Urothelium cell line (cell line): ENCODE results near the gene PACC1.

Source experiments
- DNase-seq: peaks from one replicate; pipeline ENCODE4 v3.0.0; 2011; ENCODE audit warnings: low spot score, mixed read lengths
- FAIRE-seq: peaks from 2 replicates; lab custom pipeline; 2011; peaks lifted over from hg19 to GRCh38; lab: Jason Lieb, UNC

Gene PACC1

GRCh38 chr1:212438831-212439237 lies 24.1 kb upstream of the PACC1 start:
- no peak for DNase-seq
- no peak for FAIRE-seq

DNA sequence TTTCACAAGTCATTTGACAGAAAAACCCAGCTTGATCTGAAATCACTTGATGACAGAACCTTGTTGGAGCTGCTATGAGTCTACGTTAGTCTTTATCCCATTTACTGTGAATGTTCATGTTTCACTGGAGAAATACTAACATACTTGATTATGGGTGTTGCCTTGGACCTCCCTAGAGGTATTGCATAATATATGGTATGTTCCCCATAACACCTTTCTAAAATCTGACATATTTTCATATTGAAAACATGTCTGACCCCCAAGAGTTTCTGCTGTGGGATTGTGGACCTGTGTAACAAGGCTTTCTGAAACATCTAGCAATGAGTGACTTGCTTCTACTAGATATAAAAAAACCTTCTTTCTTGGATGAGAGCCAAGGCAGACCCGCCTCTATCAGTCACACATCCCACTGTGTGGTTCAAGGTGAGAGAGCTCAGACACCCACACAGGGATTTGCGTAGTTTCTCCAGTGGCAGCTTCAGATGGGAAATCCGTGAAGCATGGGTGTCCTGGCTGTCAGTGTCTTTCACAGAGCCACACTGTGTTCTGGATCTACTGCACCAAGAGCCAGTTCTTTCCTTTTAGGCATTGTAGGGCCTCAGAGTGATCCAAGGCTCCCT lies 22.6 kb upstream of the PACC1 start:
- FAIRE-seq (no peak), DNase-seq (no peak)

GRCh38 chr1:212434992-212435391 lies 20.3 kb upstream of the PACC1 start:
- FAIRE-seq, result no peak
- DNase-seq, result no peak

DNA sequence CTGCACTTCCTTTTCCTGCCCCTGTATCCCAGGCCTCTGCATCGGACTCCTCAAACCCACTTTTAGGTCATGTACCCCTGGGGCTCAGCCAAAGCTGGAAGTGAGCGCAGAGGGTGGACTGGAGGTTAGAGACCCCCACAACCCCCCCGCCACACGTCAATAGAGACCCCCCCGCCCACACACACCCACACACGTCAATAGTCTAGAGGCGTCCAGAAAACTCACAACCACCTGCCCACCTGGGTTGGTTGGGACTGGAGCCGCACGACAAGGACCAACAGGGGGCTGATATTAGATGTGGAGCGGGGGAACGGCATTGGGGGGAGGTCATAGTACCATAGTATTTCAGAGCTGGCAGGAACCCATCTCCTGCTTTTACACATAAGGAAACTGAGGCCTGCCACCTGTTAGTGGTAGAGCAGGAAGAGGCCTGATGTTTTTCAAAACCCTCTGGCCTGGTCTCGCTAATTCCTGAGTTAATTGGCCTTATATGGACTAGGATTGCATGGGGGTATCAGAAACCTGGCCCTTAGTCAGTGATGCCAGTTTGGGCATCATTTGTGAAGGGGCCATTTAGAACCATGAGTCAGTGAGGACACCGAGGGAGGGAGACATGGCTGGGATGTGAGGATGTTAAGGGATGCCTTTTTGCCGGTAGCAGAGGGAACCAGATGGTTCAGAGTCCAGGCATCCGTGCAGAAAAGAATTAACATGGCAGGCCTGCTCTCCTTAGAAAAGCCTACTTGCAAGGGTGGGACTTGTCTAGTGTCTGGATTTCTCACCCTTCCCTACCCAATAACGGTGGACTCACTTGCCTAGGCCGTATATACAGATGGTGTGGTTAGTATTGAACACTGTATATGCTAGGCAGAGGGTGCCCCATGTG lies 19.1 kb upstream of the PACC1 start:
- FAIRE-seq, result no peak
- no peak for DNase-seq

DNA sequence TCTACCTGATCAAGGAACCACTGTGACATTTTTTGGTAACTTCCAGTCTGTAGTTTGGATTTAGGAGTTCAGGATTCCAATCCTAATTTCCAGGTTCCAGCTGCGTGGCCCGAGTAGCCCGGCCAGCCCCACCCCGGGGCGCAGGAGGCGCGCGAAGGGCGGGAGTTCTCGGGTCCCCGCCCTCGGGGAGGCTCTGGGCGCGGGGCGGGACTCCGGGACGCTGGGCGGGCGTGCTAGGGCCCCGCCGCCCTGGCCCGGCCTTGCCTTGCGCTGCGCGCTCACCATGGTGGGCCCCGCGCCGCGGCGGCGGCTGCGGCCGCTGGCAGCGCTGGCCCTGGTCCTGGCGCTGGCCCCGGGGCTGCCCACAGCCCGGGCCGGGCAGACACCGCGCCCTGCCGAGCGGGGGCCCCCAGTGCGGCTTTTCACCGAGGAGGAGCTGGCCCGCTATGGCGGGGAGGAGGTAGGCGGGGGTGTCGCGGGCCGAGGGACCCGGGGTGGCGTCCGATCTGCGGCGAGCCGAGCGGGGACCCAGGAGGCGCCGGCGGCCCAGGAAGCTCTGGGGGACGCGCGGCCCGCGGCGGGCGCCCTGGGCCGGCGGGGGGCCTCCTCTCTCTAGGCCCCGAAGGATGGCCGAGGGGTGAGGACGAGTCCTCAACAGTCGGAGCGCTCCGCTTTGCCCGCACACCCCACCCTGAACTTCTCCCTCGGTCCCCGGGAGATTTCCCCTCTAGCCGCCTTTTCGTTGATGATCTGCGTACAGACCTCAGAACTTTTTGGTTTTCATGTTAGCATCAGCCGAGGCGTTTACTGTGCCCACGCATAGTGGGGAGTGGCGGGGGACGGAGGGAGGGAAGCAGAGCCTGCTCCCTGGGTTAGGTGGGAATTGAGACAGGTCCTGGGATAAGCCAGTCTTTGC lies 18.2 kb upstream of the PACC1 start, which contains the start of gene NENF:
TSS of gene NENF (plus strand) at position 260 of the 916 bp plus-strand sequence. CDS start at position 284, 24 bp downstream.
- DNase-seq (peak; percentile 98), FAIRE-seq (no peak)

GRCh38 chr1:212432272-212432660 lies 17.6 kb upstream of the PACC1 start:
- DNase-seq, result no peak
- FAIRE-seq, result no peak

DNA sequence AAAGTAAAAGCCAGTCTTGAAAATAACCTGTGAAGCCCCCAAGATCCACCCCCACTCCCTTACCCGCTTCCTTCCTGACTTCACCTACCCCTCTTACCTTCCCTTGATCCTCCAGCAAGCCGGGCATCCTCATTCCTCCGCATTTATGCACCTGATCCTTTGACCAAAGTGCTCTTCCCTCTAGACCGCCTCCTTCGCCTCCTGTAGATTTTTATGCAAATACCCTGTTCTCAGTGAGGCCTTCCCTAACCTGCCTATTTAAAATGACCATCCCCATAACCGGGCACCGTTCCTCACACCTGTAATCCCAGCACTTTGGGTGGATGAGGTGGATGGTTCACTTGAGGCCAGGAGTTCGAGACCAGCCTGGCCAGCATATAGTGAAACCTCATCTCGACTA lies 17.0 kb upstream of the PACC1 start:
- DNase-seq (no peak), FAIRE-seq (no peak)

- FAIRE-seq, result no peak
- DNase-seq, result no peak
Measured at GRCh38 chr1:212430955-212431394, 16.3 kb upstream of the PACC1 start.

GRCh38 chr1:212430416-212430815 lies 15.7 kb upstream of the PACC1 start:
- FAIRE-seq, result no peak

DNA sequence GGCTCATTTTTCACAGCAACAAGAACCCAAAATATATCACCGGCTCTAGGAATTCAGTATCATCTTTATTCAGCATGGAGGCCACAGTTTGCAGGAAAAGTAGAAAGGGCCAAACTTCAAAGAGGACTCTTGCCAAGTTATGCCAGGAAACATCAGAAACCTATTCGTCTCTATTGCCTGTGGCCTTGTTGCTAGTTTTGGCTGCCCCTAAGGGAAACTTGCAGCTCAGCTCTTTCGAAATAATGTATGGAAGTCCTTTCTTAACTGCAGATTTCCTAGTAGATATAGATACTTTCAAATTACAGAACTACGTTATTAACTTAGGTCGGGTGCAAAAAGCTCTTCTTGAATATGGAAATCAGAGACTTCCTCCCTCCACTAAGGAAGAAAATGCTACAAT lies 13.8 kb upstream of the PACC1 start:
- FAIRE-seq (no peak), DNase-seq (no peak)

More at GRCh38 chr1:212430416-212430815, 15.7 kb upstream of the PACC1 start:
- no peak for DNase-seq

DNA sequence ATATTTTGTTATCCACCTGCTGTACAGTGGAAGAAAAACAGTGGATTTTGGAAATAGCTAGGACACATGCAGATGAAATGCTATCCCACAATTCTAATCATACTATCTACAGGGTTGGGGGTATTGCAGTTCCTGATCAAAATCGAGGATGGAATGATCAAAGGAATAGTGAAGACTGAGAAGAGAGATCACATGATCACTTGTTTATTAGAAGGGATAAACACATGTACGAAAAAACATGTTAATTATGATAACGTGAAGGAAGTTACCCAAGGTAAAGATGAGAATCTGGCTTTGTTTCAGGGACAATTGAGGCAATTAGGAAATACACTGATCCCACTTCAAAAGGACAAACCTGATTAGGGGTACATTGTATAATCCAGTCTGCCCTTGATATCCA lies 9.2 kb upstream of the PACC1 start:
- FAIRE-seq, result no peak

DNA sequence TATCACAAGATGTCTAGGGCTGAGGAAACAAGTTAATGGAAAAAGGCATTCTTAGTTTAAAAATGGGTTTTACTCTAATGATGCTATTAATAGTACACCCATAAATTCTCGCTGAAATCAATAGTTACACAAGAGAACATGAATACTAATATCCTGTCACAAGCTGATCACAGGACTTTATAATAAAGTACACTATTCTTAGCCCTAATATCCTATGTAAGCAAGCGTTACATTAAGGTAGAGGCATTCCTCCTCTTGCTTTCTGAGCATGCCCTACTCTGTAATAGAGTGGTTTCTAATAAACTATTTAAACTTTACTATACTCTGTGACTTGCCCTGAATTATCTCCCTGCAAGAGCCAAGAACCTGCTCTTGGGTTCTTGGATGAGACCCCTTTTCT lies 6.5 kb upstream of the PACC1 start:
- DNase-seq (no peak), FAIRE-seq (no peak)

More for the DNA sequence above, 9.2 kb upstream of the PACC1 start:
- no peak for DNase-seq

DNA sequence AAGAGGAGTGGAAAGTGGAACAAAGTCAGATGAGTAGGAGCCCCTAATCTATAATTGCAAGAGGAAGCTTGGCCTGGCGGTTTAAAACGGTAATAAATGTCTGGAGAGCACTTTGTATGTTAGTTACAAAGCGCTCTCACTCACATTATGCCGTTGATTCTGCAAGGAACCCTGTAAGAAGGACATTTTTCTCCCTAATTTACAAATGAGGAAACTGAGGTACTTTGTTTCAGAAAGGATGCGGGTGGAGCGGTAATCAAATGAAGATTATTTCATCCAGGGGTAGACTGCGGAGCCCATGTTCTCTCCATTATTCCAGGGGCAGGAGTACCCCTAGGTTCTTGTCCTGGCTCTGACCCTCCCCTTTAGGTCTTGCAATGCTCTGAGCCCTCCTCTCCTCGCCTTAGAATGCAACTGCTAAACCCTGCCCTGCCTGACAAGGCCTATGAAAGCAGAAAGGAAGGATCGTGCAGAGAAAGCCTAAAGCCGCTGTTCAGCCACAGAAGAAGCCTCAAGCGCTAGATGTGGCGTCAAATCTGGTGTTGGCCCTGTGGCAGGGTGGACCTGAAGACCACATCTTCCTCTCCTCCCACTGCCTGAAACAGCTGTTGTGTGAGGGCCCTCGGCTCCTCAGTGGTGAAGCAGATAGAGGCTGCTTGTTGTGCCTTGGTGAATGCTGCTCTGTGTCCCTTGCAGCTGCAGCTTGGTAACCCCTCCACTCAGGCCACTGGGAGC lies 588 bp upstream of the PACC1 start:
- DNase-seq, result no peak
- FAIRE-seq, result no peak

DNA sequence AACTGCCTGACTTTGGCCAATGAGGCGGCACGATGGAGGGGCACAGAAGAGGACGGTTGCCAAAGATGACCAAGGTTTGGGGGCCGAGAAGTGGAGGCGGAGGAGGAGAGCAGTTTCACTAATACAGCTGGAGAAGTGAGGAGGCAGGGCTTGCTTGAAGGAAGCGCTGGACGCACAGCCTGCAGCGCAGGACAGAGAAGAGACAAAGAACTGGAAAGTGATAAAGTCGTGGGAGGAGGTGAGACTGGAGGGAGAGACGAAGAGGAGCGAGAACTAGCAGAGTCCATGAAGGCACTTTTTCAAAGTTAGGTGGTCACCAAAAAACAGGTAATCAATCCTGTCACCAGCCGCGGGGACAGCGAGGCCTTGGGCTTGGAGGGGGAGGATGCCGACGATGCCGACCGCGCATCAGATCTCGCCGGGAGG lies 771 bp downstream of the PACC1 start:
- FAIRE-seq (no peak), DNase-seq (peak; percentile 56)

DNA sequence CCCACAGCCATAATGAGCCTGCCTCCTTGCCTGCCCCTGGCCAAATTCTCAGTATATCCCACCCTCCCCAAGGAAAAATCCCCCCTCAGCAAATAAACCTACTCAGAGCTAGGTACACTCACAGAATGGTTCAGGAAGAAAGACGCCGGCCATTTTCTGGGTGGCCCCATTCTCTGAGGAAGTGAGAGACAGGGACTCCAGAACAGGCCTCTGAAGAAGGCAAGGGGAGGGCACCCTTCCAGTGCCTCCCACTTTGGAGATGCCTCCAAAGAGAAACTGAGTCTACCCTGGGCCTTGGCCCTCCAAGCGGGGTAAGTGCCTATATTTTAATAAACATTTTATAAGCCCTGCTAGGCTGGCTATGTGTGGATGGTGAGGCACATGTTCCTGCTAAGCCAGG lies 2.3 kb downstream of the PACC1 start:
- DNase-seq (no peak), FAIRE-seq (no peak)

DNA sequence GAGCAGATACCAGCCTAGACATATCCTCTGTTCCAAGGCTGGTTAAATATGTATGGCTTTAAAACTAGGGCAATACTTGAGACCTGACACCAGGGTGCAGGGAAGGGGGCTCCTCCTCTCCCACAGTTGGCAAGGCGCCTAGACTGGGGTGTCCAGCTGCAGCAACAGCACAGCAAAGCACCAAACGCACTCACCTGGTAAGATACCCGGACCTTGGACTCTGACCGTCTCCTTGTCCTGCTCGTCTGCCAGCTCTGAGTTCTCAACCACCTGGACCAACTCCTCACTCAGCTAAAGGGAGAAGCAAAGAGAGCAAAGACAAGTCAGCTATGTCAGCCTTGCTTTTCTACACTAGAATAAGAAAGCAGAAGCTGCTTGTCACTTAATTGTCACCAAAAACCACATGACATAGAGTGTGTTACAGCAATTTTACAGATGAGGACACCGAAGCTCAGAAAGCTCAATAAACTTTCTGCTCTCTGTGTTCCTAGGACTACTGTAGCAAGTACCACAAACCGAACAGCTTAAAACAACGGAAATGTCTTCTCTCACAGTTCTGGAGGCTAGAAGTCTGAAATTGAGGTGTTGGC lies 4.4 kb downstream of the PACC1 start:
- FAIRE-seq (no peak), DNase-seq (no peak)

GRCh38 chr1:212402666-212403321 lies 11.9 kb downstream of the PACC1 start:
- FAIRE-seq (no peak), DNase-seq (no peak)

DNA sequence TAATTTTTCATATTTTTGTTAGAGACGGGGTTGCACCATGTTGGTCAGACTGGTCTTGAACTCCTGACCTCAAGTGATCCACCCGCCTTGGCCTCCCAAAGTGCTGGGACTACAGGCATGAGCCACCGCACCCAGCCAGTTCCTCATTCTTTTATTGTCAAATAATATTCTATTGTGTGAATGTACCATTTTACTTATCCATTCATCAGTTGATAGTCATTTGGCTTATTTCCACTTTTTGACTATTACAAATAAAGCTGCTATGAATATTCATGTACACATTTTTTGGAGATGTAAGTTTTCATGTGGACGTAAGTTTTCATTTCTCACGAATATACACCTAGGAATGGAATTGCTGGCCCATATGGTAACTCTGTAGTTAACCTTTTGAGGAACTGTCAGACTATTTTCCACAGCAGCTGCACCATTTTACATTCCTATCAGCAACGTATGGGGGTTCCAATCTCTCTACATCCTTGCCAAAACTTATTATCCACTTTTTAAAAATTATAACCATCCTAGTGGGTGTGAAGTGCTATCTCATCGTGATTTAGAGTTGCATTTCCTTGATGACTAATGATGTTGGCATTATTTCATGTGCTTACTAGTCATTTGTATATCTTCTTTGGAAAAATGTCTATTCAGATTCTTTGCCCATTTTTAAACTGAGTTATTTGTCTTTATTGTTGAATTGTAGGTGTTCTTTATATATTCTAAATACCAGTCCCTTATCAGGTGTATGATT lies 12.7 kb downstream of the PACC1 start:
- no peak for FAIRE-seq

GRCh38 chr1:212401042-212401441 lies 13.6 kb downstream of the PACC1 start:
- FAIRE-seq (no peak), DNase-seq (no peak)

More for the DNA sequence above, 12.7 kb downstream of the PACC1 start:
- DNase-seq, result no peak
